GM18507 (cell line): ENCODE data around the gene DHRS7C.
A peak's percentile ranks its signal among the peaks of the same experiment; 100 is the strongest.

Experiments
- DNase-seq: peaks from one replicate; pipeline ENCODE4 v3.0.0; 2011; ENCODE audit warnings: low read depth; ENCODE audit not compliant: insufficient read length; ENCODE audit errors: extremely low spot score
- FAIRE-seq: peaks from 2 replicates; lab custom pipeline; 2011; peaks lifted over from hg19 to GRCh38; lab: Jason Lieb, UNC

Gene DHRS7C

DNA sequence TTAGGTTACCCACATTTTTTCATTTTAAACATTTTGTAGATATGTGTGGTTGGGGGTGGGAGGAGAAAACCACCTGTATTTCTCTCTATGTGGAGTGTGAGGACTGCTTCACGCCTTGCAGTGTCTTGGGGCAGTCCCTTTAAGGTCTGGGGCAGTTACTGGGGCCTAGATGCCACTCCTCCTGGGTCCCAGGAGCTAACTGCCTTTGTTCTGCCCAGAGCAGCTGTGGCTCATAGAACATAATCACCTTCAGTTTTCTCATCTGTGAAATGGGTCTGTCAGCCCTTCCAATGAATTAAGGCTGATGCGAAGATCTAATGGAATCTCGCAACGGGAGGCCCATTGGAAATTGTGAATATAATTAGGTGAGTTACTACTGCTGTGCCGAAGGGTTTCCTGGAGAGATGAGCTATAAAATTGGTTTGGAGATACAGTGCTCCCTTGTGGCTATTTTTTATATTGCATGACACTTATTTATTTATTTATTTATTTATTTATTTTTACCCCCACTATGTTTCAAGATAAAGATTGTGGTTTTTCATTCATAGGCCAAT lies 22.9 kb downstream of the DHRS7C start:
- peak; percentile 18 for DNase-seq
- FAIRE-seq = no peak

DNA sequence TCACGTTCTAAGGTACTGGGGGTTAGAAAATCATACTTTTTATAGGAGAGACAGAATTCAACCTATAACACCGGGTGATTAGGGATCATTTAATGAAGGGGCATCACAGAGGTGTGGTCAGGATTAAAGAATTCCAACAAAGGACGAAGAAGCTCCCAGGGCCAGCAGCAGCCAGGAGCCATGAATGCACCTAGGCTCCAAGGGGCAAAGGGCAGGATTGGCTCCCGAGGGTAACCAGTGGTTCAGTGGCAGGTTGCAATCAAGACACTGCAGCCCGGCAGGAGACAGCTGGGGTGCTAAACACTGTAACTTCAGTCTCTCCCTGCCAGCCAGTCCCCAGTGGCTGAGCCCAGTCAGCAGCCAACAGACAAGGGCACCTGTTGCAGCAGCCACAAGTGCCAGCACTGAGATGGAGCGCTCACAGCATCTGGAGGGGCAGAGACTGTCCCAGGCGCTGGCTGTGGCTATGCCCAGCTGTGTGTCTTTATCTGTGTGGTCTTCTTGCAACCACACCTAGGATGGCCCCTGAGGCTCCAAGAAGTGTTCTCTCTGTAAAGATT lies 23.9 kb downstream of the DHRS7C start:
- DNase-seq = no peak
- no peak for FAIRE-seq

DNA sequence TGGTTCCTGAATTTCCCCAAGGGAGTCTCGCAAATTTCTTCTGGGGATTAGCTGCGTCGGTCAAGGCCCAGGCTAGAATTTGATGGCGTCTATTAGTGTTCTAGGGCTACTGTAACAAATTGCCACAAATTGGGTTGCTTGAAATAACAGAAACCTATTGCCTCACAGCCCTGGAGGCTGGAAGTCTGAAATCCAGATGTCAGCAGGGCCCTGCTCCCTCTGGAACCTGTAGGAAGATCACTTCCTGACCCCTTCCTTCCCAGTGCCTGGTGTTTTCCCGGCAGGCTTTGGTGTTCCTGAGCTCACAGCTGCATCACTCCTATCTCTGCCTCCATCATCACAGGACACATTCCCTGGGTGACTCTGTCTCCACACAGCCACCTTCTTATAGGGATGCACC lies 24.4 kb downstream of the DHRS7C start:
- DNase-seq = no peak
- FAIRE-seq = no peak

DNA sequence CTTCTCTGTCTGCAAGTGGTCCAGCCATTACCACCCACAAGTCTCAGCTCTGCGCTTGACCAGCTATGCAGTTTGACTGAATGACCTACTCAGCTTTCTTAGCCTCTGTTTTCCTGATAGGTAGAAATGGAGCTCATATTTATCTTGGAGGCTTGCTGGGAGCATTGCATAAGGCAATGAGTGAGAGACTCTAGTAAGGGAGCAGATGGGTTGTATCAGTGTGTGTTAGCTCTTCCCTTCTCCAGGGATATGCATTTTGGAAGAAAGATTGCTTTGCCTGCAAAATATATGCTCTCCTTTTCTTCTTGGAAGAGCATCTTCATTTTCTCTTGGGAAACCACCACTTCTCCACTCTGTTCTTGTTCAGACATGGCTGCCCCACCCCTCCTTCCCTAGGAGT lies 26.1 kb downstream of the DHRS7C start:
- FAIRE-seq (no peak), DNase-seq (no peak)

DNA sequence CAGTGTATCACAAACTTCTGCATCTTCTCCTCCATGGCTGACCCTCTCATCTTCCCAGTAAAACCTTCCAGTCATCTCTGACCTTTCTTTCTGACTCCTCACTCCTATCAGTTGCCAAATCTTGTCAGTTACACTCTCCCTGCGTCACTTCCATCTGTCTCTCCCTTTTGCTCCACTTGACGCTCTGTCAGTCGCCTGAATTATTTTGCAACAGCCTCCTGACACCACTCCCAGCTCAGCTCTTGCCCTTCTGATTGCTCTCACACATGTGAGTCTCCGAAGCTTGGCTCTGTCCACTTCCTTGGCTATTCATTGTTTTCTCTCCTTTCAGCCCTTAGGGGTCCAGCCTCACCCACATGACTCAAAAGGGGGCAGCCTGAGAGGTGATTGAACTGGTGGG lies 27.7 kb downstream of the DHRS7C start:
- DNase-seq (no peak), FAIRE-seq (no peak)

DNA sequence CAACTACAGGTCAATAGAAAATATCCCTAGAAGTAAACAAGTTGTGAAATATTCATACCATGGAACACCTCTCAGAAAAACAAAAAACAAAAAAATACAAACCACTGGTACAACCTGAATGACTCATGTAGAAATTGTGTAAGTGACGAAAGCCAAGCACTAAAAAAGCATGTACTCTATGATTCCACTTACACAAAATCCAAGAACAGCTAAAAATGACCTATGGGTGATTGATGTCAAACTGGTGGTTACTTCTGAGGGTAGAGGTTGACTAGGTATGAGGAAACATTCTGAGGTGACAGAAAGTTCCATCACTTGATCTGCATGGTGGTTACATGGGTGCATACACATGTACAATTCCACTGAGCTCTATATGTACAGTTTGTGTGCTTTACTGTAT lies 31.1 kb downstream of the DHRS7C start:
- FAIRE-seq = no peak
- no peak for DNase-seq

DNA sequence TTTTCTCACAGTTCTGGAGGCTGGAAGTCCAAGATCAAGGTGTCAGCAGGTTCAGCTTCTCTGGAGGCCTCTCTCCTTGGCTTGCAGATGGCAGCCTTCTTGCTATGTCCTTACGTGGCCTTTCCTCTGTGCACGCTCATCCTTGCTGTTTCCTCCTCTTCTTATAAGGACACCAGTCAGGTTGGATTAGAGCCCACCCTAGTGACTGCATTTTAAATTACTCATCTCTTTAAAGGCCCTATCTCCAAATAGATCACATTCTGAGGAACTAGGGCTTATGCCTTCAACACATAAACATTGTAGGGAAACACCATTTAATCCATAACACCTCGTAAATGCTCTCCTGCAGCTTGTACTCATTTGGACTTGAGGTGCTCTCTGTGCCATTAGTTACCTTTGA lies 36.3 kb downstream of the DHRS7C start:
- DNase-seq (no peak), FAIRE-seq (no peak)

DNA sequence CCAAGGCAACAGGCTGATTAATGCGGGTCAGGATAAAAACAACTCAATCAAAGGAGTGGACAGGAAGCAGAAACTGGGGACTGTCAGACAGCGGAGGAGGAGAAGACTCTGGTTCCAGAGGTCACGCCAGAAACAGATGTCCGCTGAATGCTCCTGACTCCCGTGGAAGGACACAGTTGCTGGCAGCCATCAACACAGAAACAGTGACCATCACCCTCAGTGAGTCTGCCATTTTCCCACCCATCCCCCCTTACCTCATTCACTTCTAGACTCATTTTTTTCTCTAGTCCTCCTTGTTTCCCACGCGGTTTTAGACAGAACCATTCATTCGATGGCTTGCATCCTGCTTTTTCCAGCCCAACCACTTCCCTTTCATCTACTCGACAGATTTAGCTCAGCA lies 40.9 kb downstream of the DHRS7C start:
- FAIRE-seq (no peak), DNase-seq (no peak)

DNA sequence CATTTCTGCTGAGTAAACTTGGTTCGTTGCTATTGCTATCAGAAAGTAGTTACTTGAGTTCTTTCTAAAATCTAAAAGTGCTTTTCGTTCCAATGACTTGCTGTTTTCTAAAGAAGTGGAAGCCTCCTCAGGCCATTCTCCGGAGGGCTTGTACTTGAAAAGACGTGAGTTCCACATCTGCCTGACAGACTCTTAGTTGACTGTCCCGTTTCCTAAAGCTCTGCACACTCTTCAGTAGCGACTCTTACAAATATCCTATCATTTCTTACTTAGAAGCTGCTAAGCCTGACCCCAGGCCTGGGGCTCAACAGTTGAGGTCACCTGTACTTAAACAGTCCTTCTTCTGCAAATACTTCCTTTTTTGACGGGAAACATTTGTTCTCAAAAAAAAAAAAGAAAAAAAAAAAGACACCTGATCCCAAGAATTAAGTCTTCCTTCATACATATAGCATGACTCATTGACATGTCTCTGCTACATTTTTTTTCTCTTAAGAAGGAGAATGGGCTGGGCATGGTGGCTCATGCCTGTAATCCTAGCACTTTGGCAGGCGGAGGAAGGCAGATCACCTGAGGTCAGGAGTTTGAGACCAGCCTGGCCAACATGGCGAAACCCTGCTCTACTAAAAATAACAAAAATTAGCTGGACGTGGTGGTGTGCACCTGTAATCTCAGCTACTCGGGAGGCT lies 61.5 kb downstream of the DHRS7C start:
- FAIRE-seq (no peak), DNase-seq (no peak)

DNA sequence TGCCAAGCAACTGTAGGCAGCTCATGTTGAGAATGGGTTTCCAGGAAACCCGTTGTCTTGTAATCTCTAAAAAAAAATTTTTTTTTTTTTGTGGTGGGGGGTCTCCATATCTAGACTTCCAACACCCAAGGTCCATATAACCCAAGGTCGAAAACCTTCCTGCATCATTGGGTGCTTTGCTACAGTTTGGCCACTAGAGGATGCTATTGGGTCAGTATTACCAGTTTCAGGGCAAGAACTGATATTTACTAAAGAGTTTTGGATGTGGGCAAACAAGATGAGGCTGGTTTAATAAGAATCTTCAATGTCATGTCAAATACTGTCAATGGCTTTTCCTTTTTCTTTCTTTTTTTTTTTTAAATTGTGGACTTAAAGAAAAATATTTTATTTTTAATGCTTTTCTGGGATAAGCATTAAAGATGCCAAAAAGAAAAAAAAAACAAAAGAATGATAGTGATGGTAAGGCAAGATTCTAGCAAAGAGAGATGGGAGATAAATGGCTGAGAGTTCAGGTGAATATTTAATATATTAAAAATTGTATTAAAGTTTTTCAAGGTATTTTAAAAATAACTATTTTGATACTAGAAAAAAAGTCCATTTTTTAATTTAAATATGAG lies 62.2 kb downstream of the DHRS7C start:
- DNase-seq (peak; percentile 30), FAIRE-seq (peak; percentile 75)

DNA sequence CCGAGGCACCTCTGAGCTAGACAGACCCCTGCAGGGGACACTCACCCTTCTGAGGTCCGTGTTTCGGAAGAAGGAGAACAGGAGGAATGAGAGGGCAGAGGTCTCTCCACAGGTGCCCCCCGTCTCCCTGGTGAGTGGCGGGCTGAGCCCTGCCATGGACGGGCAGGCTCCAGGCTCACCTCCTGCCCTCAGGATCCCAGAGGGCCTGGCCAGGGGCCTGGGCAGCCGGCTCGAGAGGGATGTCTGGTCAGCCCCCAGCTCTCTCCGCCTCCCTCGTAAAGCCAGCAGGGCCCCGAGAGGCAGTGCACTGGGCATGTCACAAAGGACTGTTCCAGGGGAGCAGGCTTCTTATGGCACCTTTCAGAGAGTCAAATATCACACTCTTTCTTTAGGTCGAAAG lies 62.8 kb downstream of the DHRS7C start:
- DNase-seq (no peak), FAIRE-seq (no peak)

DNA sequence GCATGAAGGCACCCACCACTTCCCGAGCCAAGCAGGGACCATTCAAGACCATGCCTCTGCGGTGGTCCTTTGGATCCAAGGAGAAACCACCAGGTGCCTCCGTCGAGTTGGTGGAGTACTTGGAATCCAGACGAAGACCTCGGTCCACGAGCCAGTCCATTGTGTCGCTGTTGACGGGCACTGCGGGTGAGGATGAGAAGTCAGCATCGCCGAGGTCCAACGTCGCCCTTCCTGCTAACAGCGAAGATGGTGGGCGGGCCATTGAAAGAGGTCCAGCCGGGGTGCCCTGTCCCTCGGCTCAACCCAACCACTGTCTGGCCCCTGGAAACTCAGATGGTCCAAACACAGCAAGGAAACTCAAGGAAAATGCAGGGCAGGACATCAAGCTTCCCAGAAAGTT lies 63.4 kb downstream of the DHRS7C start:
- no peak for DNase-seq
- no peak for FAIRE-seq

DNA sequence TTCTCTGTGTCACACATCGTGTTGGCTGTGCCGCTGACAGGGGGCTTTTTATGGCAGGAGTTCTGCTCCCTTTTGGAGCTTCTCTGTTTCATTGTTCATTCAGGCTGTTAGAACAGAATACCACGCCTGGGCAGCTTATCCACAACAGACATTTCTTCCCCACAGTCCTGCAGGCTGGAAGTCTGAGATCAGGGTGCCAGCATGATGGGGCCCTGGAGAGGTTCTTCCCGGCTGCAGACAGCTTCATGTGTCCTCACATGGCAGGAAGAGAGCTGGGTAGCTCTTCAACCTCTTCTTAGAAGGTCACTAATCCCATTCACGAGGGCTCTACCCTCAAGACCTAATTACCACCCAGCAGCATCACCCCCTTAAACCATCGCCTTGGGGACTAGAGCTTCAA lies 65.1 kb downstream of the DHRS7C start:
- FAIRE-seq (no peak), DNase-seq (no peak)

DNA sequence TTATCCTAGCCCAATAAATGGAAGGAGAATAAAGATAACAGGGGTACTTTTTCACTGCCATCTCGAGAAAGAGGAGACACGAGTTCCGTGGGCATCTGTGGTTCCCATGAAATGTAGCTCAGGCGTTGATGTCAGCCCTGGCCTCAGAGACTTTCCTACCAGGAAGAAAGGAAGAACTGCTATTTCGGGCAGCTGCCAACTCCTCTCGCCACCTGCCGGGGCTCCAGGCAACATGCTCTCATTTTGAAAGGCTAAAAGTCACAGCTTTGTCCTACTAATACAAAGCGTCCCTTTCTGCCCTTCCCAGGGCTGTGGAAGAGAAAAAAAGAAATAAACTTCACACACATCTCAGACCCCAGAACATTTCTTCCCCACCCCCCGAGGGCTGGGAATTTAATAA lies 65.8 kb downstream of the DHRS7C start:
- DNase-seq (no peak), FAIRE-seq (no peak)
